GM15510 (cell line): ENCODE data around the gene DMRTB1.

Experiments
- POLR2A ChIP-seq: IDR thresholded peaks from 3 replicates; pipeline ENCODE4 v1.6.1; 2011; ENCODE audit warnings: borderline replicate concordance; ENCODE audit not compliant: insufficient read length; ENCODE audit errors: extremely low read depth

The DMRTB1 gene

GRCh38 chr1:53449693-53450092 is 9.5 kb upstream of the DMRTB1 start:
- TF ChIP-seq POLR2A: no peak

- TF ChIP-seq POLR2A: no peak
Observed at GRCh38 chr1:53450225-53450624, 9.0 kb upstream of the DMRTB1 start.

GRCh38 chr1:53454019-53454418 is 5.2 kb upstream of the DMRTB1 start:
- no peak for TF ChIP-seq POLR2A

GRCh38 chr1:53455364-53455991 is 3.7 kb upstream of the DMRTB1 start:
- TF ChIP-seq POLR2A: no peak

- no peak for TF ChIP-seq POLR2A
Observed at GRCh38 chr1:53458634-53459033, 565 bp upstream of the DMRTB1 start.

- no peak for TF ChIP-seq POLR2A
Observed at GRCh38 chr1:53460211-53460634, 1.0 kb downstream of the DMRTB1 start.

GRCh38 chr1:53460666-53461322 is 1.6 kb downstream of the DMRTB1 start:
- no peak for TF ChIP-seq POLR2A

- TF ChIP-seq POLR2A: no peak
Observed at GRCh38 chr1:53461323-53462044, 2.3 kb downstream of the DMRTB1 start.

- TF ChIP-seq POLR2A: no peak
Observed at GRCh38 chr1:53462193-53462592, 3.0 kb downstream of the DMRTB1 start.

- TF ChIP-seq POLR2A: no peak
Observed at GRCh38 chr1:53462769-53463501, 3.7 kb downstream of the DMRTB1 start.

GRCh38 chr1:53463961-53464899 is 5.0 kb downstream of the DMRTB1 start:
- TF ChIP-seq POLR2A: no peak

GRCh38 chr1:53465023-53465957 is 6.1 kb downstream of the DMRTB1 start:
- no peak for TF ChIP-seq POLR2A

- TF ChIP-seq POLR2A: no peak
Observed at GRCh38 chr1:53467391-53467790, 8.2 kb downstream of the DMRTB1 start.

GRCh38 chr1:53468374-53468773 is 9.2 kb downstream of the DMRTB1 start:
- TF ChIP-seq POLR2A: no peak

GRCh38 chr1:53469373-53469772 is 10.2 kb downstream of the DMRTB1 start:
- TF ChIP-seq POLR2A: no peak
